Panc1 (cell line): ENCODE results near the gene AMHR2. TPM values are rescaled to one million over a fixed set of nuclear protein-coding genes. Genes with fewer than 3 reads are reported as not detected.

Experiments used
- ATAC-seq: fragments of 200-7000 bp; cut with Tn5 transposase; 2 replicates; pipeline ENCODE4 v1.9.1; 2020; ENCODE audit warnings: mild to moderate bottlenecking, moderate library complexity
- BruUV-seq: library from RNA; stranded (reverse); fragments of 400-500 nt; replicated peaks from 2 replicates; lab custom pipeline; 2021; lab: Mats Ljungman, UMichigan
- CTCF ChIA-PET: fragments of 300-600 bp; sonication (Branson Sonifier 250); formaldehyde crosslinking; loops from one replicate; lab custom pipeline; 2022; ENCODE audit warnings: antibody characterized with exemption; lab: Charles Lee
- POLR2A ChIA-PET: fragments of 300-600 bp; sonication (Branson Sonifier 250); formaldehyde crosslinking; loops from one replicate; lab custom pipeline; 2022; ENCODE audit warnings: antibody characterized with exemption; lab: Charles Lee
- DNase-seq: peaks from one replicate; pipeline ENCODE4 v3.0.0-alpha.2; 2010; ENCODE audit warnings: low read depth, low spot score
- H3K27ac ChIP-seq: 2 replicates; pipeline ENCODE4 v1.5.1; 2011; ENCODE audit warnings: mild to moderate bottlenecking, low read length, inconsistent platforms
- H3K27me3 ChIP-seq: fragments of 200-500 bp; sonication (Bioruptor generic); 2 replicates; pipeline ENCODE4 v1.6.0; 2014; ENCODE audit warnings: low read length, inconsistent platforms; ENCODE audit not compliant: control insufficient read depth, insufficient read depth
- H3K36me3 ChIP-seq: fragments of 200-500 bp; sonication (Bioruptor generic); 2 replicates; pipeline ENCODE4 v1.5.1; 2014; ENCODE audit warnings: inconsistent platforms, mild to moderate bottlenecking, low read length, moderate library complexity; ENCODE audit not compliant: control insufficient read depth, insufficient read depth
- H3K4me1 ChIP-seq: 2 replicates; pipeline ENCODE4 v1.5.1; 2011; ENCODE audit warnings: inconsistent platforms, mild to moderate bottlenecking, low read length, moderate library complexity; ENCODE audit not compliant: control insufficient read depth, insufficient read depth
- H3K4me3 ChIP-seq, 2 experiments: 2 replicates each; pipeline ENCODE4 v1.5.1; 2011 to 2012; ENCODE audit warnings: low read depth in 2 of 2, low read length in 2 of 2, mild to moderate bottlenecking in 2 of 2, inconsistent platforms in 1 of 2, moderate library complexity in 1 of 2
- H3K9me3 ChIP-seq: fragments of 200-500 bp; sonication (Bioruptor generic); 2 replicates; pipeline ENCODE4 v1.5.1; 2014; ENCODE audit warnings: low read depth, mild to moderate bottlenecking, inconsistent platforms, low read length, moderate library complexity; ENCODE audit not compliant: control insufficient read depth, insufficient read depth
- POLR2AphosphoS5 ChIP-seq: IDR thresholded peaks from 2 replicates; pipeline ENCODE4 v1.6.1; 2012; ENCODE audit warnings: mild to moderate bottlenecking, low read depth, low read length, moderate library complexity
- SIN3A ChIP-seq: IDR thresholded peaks from 2 replicates; pipeline ENCODE4 v1.6.1; 2012; ENCODE audit warnings: low read depth, mild to moderate bottlenecking, low read length, moderate library complexity, borderline replicate concordance; ENCODE audit not compliant: insufficient read depth
- TCF7L2 ChIP-seq: IDR thresholded peaks from 2 replicates; pipeline ENCODE4 v1.6.1; 2011; ENCODE audit warnings: mild to moderate bottlenecking, low read depth, low read length, inconsistent platforms
- in situ Hi-C: cut with HindIII; loops from 2 replicates; pipeline ENCODE4 v1.10.0; 2016; ENCODE audit warnings: low sequenced_read_pairs, low pct_unique_long_range_greater_than_20kb
- intact Hi-C: fragments of 100-400 bp; cut with micrococcal nuclease; formaldehyde crosslinking; loops from one replicate; pipeline ENCODE4 v1.10.0; 2022; ENCODE audit not compliant: unreplicated experiment
- total RNA-seq: library from RNA; stranded (reverse); gene quantifications from one replicate; pipeline ENCODE4 v1.2.1, GENCODE V29; 2021; ENCODE audit not compliant: unreplicated experiment
- TF ChIP-seq, protein P1 (sequence below), 2 experiments: IDR thresholded peaks; 2 replicates each; pipeline ENCODE4 v1.6.1; 2011 to 2012; ENCODE audit warnings: low read depth in 2 of 2, control low read depth in 1 of 2, low read length in 1 of 2, mild to moderate bottlenecking in 1 of 2, moderate library complexity in 1 of 2; ENCODE audit not compliant: insufficient read depth in 1 of 2
- TF ChIP-seq, protein P2 (sequence below): fragments of 450-650 bp; IDR thresholded peaks from 2 replicates; pipeline ENCODE4 v1.5.1; 2017; ENCODE audit warnings: mild to moderate bottlenecking

AMHR2 gene
- total RNA-seq, 1 experiment from 2014 or later = 0.13 TPM

DNA sequence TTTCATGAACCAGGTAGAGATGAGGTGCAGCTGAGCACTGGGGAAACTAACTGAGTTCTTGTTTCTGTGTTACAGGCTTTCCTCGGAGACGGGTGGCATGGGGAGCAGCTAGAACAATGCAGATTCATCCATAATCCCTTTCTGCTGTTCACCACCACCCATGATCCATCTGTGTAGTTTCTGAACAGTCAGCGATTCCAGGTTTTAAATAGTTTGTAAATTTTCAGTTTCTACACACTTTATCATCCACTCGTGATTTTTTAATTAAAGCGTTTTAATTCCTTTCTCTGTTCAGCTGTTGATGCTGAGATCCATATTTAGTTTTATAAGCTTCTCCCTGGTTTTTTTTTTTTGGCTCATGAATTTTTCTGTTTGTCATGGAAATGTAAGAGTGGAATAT is 55.7 kb downstream of the AMHR2 start:
- peaks cover 58% of the 10 kb centered on the region for H3K36me3 ChIP-seq
- no peaks in the 10 kb centered on the region for H3K9me3 ChIP-seq
- no TSS peak for BruUV-seq
- H3K27ac ChIP-seq = no peak overlapping the region
- no peaks in the 10 kb centered on the region for H3K27me3 ChIP-seq
- no peak for TF ChIP-seq SIN3A
- TF ChIP-seq, protein P1, sequence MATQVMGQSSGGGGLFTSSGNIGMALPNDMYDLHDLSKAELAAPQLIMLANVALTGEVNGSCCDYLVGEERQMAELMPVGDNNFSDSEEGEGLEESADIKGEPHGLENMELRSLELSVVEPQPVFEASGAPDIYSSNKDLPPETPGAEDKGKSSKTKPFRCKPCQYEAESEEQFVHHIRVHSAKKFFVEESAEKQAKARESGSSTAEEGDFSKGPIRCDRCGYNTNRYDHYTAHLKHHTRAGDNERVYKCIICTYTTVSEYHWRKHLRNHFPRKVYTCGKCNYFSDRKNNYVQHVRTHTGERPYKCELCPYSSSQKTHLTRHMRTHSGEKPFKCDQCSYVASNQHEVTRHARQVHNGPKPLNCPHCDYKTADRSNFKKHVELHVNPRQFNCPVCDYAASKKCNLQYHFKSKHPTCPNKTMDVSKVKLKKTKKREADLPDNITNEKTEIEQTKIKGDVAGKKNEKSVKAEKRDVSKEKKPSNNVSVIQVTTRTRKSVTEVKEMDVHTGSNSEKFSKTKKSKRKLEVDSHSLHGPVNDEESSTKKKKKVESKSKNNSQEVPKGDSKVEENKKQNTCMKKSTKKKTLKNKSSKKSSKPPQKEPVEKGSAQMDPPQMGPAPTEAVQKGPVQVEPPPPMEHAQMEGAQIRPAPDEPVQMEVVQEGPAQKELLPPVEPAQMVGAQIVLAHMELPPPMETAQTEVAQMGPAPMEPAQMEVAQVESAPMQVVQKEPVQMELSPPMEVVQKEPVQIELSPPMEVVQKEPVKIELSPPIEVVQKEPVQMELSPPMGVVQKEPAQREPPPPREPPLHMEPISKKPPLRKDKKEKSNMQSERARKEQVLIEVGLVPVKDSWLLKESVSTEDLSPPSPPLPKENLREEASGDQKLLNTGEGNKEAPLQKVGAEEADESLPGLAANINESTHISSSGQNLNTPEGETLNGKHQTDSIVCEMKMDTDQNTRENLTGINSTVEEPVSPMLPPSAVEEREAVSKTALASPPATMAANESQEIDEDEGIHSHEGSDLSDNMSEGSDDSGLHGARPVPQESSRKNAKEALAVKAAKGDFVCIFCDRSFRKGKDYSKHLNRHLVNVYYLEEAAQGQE (IDR thresholded peaks at IDR 0.05; ENCODE audit: insufficient read depth in 1 of 2, low read depth in 2 of 2, low read length in 1 of 2) = no peak
- no peak for TF ChIP-seq POLR2AphosphoS5
- no peak for TF ChIP-seq TCF7L2
- TF ChIP-seq, protein P2, sequence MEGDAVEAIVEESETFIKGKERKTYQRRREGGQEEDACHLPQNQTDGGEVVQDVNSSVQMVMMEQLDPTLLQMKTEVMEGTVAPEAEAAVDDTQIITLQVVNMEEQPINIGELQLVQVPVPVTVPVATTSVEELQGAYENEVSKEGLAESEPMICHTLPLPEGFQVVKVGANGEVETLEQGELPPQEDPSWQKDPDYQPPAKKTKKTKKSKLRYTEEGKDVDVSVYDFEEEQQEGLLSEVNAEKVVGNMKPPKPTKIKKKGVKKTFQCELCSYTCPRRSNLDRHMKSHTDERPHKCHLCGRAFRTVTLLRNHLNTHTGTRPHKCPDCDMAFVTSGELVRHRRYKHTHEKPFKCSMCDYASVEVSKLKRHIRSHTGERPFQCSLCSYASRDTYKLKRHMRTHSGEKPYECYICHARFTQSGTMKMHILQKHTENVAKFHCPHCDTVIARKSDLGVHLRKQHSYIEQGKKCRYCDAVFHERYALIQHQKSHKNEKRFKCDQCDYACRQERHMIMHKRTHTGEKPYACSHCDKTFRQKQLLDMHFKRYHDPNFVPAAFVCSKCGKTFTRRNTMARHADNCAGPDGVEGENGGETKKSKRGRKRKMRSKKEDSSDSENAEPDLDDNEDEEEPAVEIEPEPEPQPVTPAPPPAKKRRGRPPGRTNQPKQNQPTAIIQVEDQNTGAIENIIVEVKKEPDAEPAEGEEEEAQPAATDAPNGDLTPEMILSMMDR = no peak
- ATAC-seq (no peak), DNase-seq (no peak)
- peaks cover 22% of the 10 kb centered on the region for H3K4me1 ChIP-seq
- in situ Hi-C loops (no loop called here), intact Hi-C loops (no loop called here)
- ChIA-PET CTCF (no interaction called here), POLR2A (no interaction called here)
- no peak overlapping the region for H3K4me3 ChIP-seq

DNA sequence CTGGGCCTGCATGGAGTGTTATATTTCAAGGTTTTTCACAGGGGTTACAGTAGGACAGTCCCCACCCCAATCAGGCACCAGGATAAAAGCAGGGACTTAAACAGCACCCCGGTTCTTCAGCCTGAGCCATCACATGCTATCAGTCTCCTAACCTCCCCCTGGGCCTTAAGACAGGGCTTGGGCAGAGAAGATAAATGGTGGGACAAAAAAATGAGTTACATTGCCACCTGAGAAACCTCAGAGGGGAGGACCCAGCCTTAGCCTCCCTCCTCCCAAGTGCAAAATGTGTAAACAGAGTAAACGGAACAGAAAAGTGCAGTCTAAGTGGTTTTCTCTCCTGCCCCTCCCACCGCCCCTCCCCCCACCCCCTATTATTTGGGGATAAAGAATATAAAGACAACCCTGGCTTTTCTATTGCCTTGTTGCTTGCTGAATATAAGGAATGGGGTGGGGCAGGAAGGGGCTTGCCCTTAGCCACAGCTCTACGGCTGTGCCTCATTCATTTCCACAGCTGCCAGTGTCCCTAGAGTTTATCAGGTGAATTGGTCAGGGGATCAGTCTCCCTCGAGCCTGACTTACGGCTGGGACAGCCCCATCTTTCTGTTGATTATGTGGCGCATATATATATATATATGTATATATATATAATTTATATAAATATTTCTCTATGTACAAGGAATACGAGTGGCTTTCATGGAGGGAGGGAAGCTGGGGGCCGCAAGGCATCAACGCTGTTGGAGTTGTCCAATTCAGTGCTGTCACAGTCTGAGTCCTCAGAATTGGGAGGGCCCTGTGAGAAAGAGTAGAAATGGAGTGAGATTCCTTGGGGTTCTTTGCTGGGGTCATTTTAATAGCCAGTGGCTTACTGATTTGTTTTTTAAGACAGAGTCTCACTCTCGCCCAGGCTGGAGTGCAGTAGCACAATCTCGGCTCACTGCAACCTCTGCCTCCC is 57.1 kb downstream of the AMHR2 start:
- intact Hi-C loops (no loop called here), in situ Hi-C loops (no loop called here)
- H3K9me3 ChIP-seq = no peaks in the 10 kb centered on the region
- TF ChIP-seq, protein P1 (IDR thresholded peaks at IDR 0.05; ENCODE audit: insufficient read depth in 1 of 2, low read depth in 2 of 2, low read length in 1 of 2) = no peak
- TF ChIP-seq, protein P2 = no peak
- no peak for TF ChIP-seq SIN3A
- no peak; the same call in 1 of the 2 replicates for TF ChIP-seq POLR2AphosphoS5
- TF ChIP-seq TCF7L2 = no peak
- peaks cover 46% of the 10 kb centered on the region for H3K36me3 ChIP-seq
- CTCF ChIA-PET = interaction anchor here (1.0 to 1.5 kb wide), 2 partner anchors 28 to 153 kb away, joined by 3 to 8 read pairs; no protein-coding TSS in a partner anchor
- ATAC-seq (no peak), DNase-seq (no peak)
- peaks cover 18% of the 10 kb centered on the region for H3K4me1 ChIP-seq
- H3K27me3 ChIP-seq = no peaks in the 10 kb centered on the region
- H3K4me3 ChIP-seq = no peak overlapping the region
- 0 out of 2 replicates have a peak overlapping the region, but pooled peaks have one; percentile 13 for H3K27ac ChIP-seq
- POLR2A ChIA-PET = interaction anchor here (2.1 kb wide), 1 partner anchor 20 kb away, joined by 6 read pairs; the partner anchor contains the start of gene TARBP2
- BruUV-seq = no TSS peak
